ENCODE results near the gene GRIK3.

GRIK3 gene

GRCh38 chr1:36794460-36794859 lies 239.9 kb downstream of the GRIK3 start:
- 71% methylated on average over 2 of the region's 3 CpGs for WGBS
- Histone ChIP-seq H3K79me1 (replicated peaks; ENCODE audit: low read length, poor library complexity, severe bottlenecking) (no peaks in the 10 kb centered on the region), H3K4ac (ENCODE audit: low read depth in 1 of 2, low read length in 2 of 2) (no peak overlapping the region), H2AFZ (ENCODE audit: low read depth, low read length) (no peak overlapping the region), H3K27me3 (ENCODE audit: control insufficient read depth in 1 of 2, insufficient read depth in 1 of 2, low read length in 2 of 2) (no peaks in the 10 kb centered on the region), H3K14ac (ENCODE audit: low read length in 2 of 2) (no peak overlapping the region), H3K4me2 (ENCODE audit: low read length, poor library complexity, severe bottlenecking) (no peak overlapping the region), H2BK12ac (ENCODE audit: low read length in 2 of 2) (no peak overlapping the region), H3K18ac (ENCODE audit: low read depth in 1 of 2, low read length in 2 of 2) (no peak overlapping the region), H3K27ac (ENCODE audit: low read length, poor library complexity, severe bottlenecking) (no peak overlapping the region), H2BK120ac (ENCODE audit: low read depth, low read length) (no peak overlapping the region), H4K8ac (ENCODE audit: low read length) (no peak overlapping the region), H3K4me1 (ENCODE audit: control insufficient read depth, insufficient read depth, low read depth, low read length) (no peaks in the 10 kb centered on the region), H4K91ac (ENCODE audit: low read length) (no peak overlapping the region), H3K4me3 (ENCODE audit: insufficient read depth in 1 of 2, low read depth in 1 of 2, low read length in 2 of 2) (no peak overlapping the region), H3K9ac (ENCODE audit: low read length) (no peak overlapping the region), H3K9me3 (ENCODE audit: control insufficient read depth, low read length) (peaks cover 2% of the 10 kb centered on the region), H2BK15ac (ENCODE audit: low read depth, poor library complexity, severe bottlenecking) (no peak overlapping the region), H3K36me3 (ENCODE audit: control insufficient read depth in 1 of 2, insufficient read depth in 2 of 2, low read depth in 1 of 2, low read length in 2 of 2) (no peaks in the 10 kb centered on the region), H2BK5ac (ENCODE audit: low read depth, low read length, poor library complexity, severe bottlenecking) (no peak overlapping the region), H3K23ac (ENCODE audit: low read length in 2 of 2) (no peak overlapping the region), H2AK5ac (ENCODE audit: low read length, severe bottlenecking) (no peak overlapping the region)
- DNase-seq = no peak

- Histone ChIP-seq H3K4me2 (ENCODE audit: low read length, poor library complexity, severe bottlenecking) (no peak overlapping the region), H2BK12ac (ENCODE audit: low read length in 2 of 2) (no peak overlapping the region), H2BK120ac (ENCODE audit: low read depth, low read length) (no peak overlapping the region), H2BK15ac (ENCODE audit: low read depth, poor library complexity, severe bottlenecking) (no peak overlapping the region), H3K4me1 (ENCODE audit: control insufficient read depth, insufficient read depth, low read depth, low read length) (no peaks in the 10 kb centered on the region), H2AFZ (ENCODE audit: low read depth, low read length) (no peak overlapping the region), H2AK5ac (ENCODE audit: low read length, severe bottlenecking) (no peak overlapping the region), H3K18ac (ENCODE audit: low read depth in 1 of 2, low read length in 2 of 2) (no peak overlapping the region), H3K4me3 (ENCODE audit: insufficient read depth in 1 of 2, low read depth in 1 of 2, low read length in 2 of 2) (no peak overlapping the region), H3K9ac (ENCODE audit: low read length) (no peak overlapping the region), H3K9me3 (ENCODE audit: control insufficient read depth, low read length) (peaks cover 2% of the 10 kb centered on the region), H3K14ac (ENCODE audit: low read length in 2 of 2) (no peak overlapping the region), H3K23ac (ENCODE audit: low read length in 2 of 2) (no peak overlapping the region), H3K4ac (ENCODE audit: low read depth in 1 of 2, low read length in 2 of 2) (no peak overlapping the region), H4K8ac (ENCODE audit: low read length) (no peak overlapping the region), H3K27me3 (ENCODE audit: control insufficient read depth in 1 of 2, insufficient read depth in 1 of 2, low read length in 2 of 2) (peaks cover 0 to 4% of the 10 kb centered on the region in 2 experiments), H2BK5ac (ENCODE audit: low read depth, low read length, poor library complexity, severe bottlenecking) (no peak overlapping the region), H3K27ac (ENCODE audit: low read length, poor library complexity, severe bottlenecking) (no peak overlapping the region), H3K79me1 (replicated peaks; ENCODE audit: low read length, poor library complexity, severe bottlenecking) (no peaks in the 10 kb centered on the region), H3K36me3 (ENCODE audit: control insufficient read depth in 1 of 2, insufficient read depth in 2 of 2, low read depth in 1 of 2, low read length in 2 of 2) (no peaks in the 10 kb centered on the region), H4K91ac (ENCODE audit: low read length) (no peak overlapping the region)
- DNase-seq = no peak
Measured at GRCh38 chr1:36793452-36793851, 240.9 kb downstream of the GRIK3 start.

GRCh38 chr1:36792292-36792691 lies 242.0 kb downstream of the GRIK3 start:
- H3K9me3 ChIP-seq (ENCODE audit: control insufficient read depth, low read length) = peaks cover 2% of the 10 kb centered on the region
- no peak overlapping the region for H2BK12ac ChIP-seq (ENCODE audit: low read length in 2 of 2)
- no peak overlapping the region for H3K4ac ChIP-seq (ENCODE audit: low read depth in 1 of 2, low read length in 2 of 2)
- no peak overlapping the region for H3K23ac ChIP-seq (ENCODE audit: low read length in 2 of 2)
- no peak overlapping the region for H2BK120ac ChIP-seq (ENCODE audit: low read depth, low read length)
- H3K4me3 ChIP-seq (ENCODE audit: insufficient read depth in 1 of 2, low read depth in 1 of 2, low read length in 2 of 2) = no peak overlapping the region
- no peaks in the 10 kb centered on the region for H3K4me1 ChIP-seq (ENCODE audit: control insufficient read depth, insufficient read depth, low read depth, low read length)
- H4K91ac ChIP-seq (ENCODE audit: low read length) = no peak overlapping the region
- DNase-seq = no peak
- WGBS = 62% methylated on average over 8 of the region's 8 CpGs
- no peak overlapping the region for H3K14ac ChIP-seq (ENCODE audit: low read length in 2 of 2)
- H3K36me3 ChIP-seq (ENCODE audit: control insufficient read depth in 1 of 2, insufficient read depth in 2 of 2, low read depth in 1 of 2, low read length in 2 of 2) = no peaks in the 10 kb centered on the region
- H3K4me2 ChIP-seq (ENCODE audit: low read length, poor library complexity, severe bottlenecking) = no peak overlapping the region
- no peak overlapping the region for H2AK5ac ChIP-seq (ENCODE audit: low read length, severe bottlenecking)
- H3K27ac ChIP-seq (ENCODE audit: low read length, poor library complexity, severe bottlenecking) = no peak overlapping the region
- no peak overlapping the region for H2BK15ac ChIP-seq (ENCODE audit: low read depth, poor library complexity, severe bottlenecking)
- H3K18ac ChIP-seq (ENCODE audit: low read depth in 1 of 2, low read length in 2 of 2) = no peak overlapping the region
- peaks cover 0 to 7% of the 10 kb centered on the region in 2 experiments for H3K27me3 ChIP-seq (ENCODE audit: control insufficient read depth in 1 of 2, insufficient read depth in 1 of 2, low read length in 2 of 2)
- H4K8ac ChIP-seq (ENCODE audit: low read length) = no peak overlapping the region
- H3K9ac ChIP-seq (ENCODE audit: low read length) = no peak overlapping the region
- H2AFZ ChIP-seq (ENCODE audit: low read depth, low read length) = no peak overlapping the region
- H2BK5ac ChIP-seq (ENCODE audit: low read depth, low read length, poor library complexity, severe bottlenecking) = no peak overlapping the region
- H3K79me1 ChIP-seq (replicated peaks; ENCODE audit: low read length, poor library complexity, severe bottlenecking) = no peaks in the 10 kb centered on the region

DNA sequence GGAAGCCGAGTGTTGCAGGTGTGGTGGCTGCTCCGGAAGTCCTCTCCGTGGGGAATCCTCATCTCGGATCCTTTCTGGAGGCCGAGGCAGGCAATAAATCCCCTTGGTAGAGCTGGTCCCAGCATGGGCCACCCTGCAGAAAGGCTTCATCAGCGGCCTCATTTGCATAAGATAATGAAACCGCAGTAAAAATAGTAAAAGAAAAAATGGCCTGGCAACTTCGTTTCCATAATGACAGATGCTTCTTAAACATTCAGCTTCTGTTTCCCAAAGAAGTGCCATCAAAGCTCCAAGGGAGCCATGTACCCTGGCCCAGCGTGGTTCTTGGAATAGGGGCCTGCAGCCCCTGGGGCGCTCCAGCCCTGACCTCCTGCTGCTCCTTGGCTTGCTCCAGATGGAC lies 244.1 kb downstream of the GRIK3 start:
- no peak overlapping the region for H3K18ac ChIP-seq (ENCODE audit: low read depth in 1 of 2, low read length in 2 of 2)
- H4K91ac ChIP-seq (ENCODE audit: low read length) = no peak overlapping the region
- no peak for DNase-seq
- H3K14ac ChIP-seq (ENCODE audit: low read length in 2 of 2) = no peak overlapping the region
- H3K27ac ChIP-seq (ENCODE audit: low read length, poor library complexity, severe bottlenecking) = no peak overlapping the region
- no peaks in the 10 kb centered on the region for H3K36me3 ChIP-seq (ENCODE audit: control insufficient read depth in 1 of 2, insufficient read depth in 2 of 2, low read depth in 1 of 2, low read length in 2 of 2)
- H3K9ac ChIP-seq (ENCODE audit: low read length) = no peak overlapping the region
- H3K4me1 ChIP-seq (ENCODE audit: control insufficient read depth, insufficient read depth, low read depth, low read length) = no peaks in the 10 kb centered on the region
- H3K4me2 ChIP-seq (ENCODE audit: low read length, poor library complexity, severe bottlenecking) = no peak overlapping the region
- no peak overlapping the region for H2AFZ ChIP-seq (ENCODE audit: low read depth, low read length)
- H2AK5ac ChIP-seq (ENCODE audit: low read length, severe bottlenecking) = no peak overlapping the region
- no peak overlapping the region for H2BK5ac ChIP-seq (ENCODE audit: low read depth, low read length, poor library complexity, severe bottlenecking)
- H3K23ac ChIP-seq (ENCODE audit: low read length in 2 of 2) = no peak overlapping the region
- no peak overlapping the region for H3K4ac ChIP-seq (ENCODE audit: low read depth in 1 of 2, low read length in 2 of 2)
- no peak overlapping the region for H2BK12ac ChIP-seq (ENCODE audit: low read length in 2 of 2)
- H2BK120ac ChIP-seq (ENCODE audit: low read depth, low read length) = no peak overlapping the region
- no peak overlapping the region for H3K4me3 ChIP-seq (ENCODE audit: insufficient read depth in 1 of 2, low read depth in 1 of 2, low read length in 2 of 2)
- H3K79me1 ChIP-seq (replicated peaks; ENCODE audit: low read length, poor library complexity, severe bottlenecking) = no peaks in the 10 kb centered on the region
- no peak overlapping the region for H4K8ac ChIP-seq (ENCODE audit: low read length)
- 34% methylated on average over 9 of the region's 10 CpGs for WGBS
- peaks cover 0 to 12% of the 10 kb centered on the region in 2 experiments for H3K27me3 ChIP-seq (ENCODE audit: control insufficient read depth in 1 of 2, insufficient read depth in 1 of 2, low read length in 2 of 2)
- no peak overlapping the region for H2BK15ac ChIP-seq (ENCODE audit: low read depth, poor library complexity, severe bottlenecking)
- H3K9me3 ChIP-seq (ENCODE audit: control insufficient read depth, low read length) = peaks cover 2% of the 10 kb centered on the region

Measured in mesenchymal stem cell (in vitro differentiated cells and primary cell).